Myocyte (in vitro differentiated cells): ENCODE results near the gene APOL2. TPM values are rescaled to one million over a fixed set of nuclear protein-coding genes. Genes with fewer than 3 reads are reported as not detected.
A peak's percentile ranks its signal among the peaks of the same experiment; 100 is the strongest.
"Not testable (repeated sequence)": the region's sequence is repeated elsewhere in the genome, so short reads cannot be mapped to it uniquely, and the experiment has no call there.

Experiments used
- DNase-seq: peaks from one replicate; pipeline ENCODE4 v3.0.0-alpha.2; 2012; ENCODE audit warnings: low read depth
- total RNA-seq: library from RNA; depleted of rRNA; stranded (reverse); fragments of >200 nt; gene quantifications from 2 replicates; pipeline ENCODE4 v1.2.3, GENCODE V29; 2014

Gene APOL2
- total RNA-seq, 1 donor from 2014 or later = 33.2 TPM

DNA sequence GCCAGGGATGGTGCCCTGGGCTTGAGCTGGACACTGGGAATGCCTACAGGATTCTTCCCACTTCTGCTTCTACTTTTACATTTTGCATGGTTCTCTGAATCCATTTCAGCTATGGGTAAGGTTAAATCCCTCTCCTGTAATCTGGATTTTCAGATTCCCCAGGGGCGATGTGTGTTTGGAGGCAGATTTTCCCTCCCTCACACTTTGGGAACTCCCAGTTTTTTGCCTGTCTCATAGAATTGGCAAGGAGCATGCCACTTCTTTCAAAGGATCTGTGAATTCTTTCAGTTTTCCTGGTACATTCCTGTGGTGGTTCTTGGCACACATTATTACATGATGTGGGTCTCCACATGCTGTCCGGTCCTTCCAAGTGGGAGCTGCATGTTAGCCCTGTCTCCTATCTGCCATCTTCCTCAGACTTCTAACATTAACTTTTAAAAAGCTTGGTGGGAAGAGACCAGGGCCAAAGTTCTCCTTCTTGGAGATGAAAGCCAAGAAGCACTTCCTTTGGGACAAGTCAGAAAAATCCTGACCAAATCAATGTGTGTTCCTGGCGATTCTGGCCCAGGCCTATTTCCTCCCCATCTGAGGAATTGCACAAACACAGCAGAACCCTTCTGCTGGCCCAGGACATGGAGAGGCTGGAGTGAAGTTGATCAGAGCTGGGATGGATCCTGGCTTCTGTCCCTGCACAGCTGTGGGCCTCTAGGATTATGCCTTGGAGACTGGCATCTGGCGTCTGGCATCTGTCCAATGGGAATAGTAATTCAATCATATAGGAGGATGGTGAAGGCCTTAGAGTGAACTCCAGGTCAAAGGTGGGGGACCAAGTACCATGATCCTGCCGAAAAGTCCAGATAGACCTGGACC is 5.4 kb upstream of the APOL2 start:
- DNase-seq = peak; percentile 59

DNA sequence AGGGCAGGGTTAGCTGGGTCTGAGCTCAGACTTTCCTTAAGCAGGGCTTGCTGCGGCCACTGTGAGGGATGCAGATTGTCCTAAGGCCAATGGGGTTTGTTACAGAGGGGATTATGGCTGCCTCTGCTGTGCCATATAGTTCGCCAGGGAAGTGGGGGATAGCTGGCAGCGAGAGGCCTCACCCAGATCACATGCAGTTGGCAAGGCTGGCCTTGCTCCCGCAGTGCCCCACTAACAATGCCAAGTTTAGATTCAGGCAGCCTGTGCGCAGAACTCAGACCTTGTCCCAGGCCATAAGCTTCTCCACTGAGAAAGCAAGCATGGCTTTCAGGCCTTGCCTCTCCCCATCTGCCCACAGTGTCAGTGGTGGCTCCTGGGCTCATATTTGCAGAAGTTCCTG is 4.7 kb upstream of the APOL2 start:
- no peak for DNase-seq

DNA sequence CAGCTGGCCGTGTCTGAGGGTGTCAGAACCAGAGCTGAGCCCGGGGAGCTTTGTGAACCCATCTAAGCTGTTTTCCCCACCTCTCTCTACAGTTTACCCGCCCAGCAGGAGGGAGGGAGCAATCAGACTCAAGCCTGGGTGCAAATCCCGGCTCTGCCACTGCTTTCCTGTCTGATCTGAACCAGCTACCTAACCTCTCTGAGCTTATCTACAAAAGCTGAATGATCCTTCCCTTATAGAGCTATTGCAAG is 252 bp downstream of the APOL2 start:
- no peak for DNase-seq

DNA sequence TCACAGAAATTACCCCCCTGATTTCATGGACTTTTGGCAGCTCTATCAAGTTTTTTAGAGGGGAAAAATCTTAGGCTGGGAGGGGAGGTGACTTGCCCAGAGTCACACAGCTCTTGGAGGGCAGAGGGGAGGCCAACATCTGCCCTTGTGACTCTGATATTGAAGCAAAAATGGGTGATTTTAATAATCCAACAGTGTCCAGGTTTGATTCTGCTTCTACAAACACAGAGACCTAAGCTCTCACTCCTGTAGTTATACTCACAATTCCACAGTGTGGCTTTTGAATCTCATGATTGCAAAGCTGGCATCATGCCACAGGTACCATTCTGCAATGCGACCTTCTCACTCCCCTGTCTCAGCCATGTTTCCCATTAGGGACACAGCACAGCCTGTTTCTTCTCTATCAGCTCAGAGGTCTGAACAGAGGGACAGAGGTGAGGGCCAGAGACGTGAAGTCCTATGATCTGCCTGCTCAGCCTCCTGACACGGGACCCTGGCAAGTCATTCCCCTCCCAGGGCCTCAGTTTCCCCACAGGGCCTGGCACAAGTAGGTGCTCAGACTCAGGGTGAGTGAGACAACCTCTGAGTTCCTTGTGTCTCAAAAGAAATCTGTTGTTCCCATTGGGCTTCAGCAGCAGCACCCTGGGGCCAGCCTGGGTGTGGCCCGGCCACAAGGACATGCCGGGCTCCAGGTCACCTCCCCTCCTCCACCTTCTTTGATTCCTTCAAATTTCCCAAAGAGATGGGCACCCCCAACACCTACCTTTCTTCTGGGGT is 766 bp downstream of the APOL2 start:
- peak; percentile 45 for DNase-seq

DNA sequence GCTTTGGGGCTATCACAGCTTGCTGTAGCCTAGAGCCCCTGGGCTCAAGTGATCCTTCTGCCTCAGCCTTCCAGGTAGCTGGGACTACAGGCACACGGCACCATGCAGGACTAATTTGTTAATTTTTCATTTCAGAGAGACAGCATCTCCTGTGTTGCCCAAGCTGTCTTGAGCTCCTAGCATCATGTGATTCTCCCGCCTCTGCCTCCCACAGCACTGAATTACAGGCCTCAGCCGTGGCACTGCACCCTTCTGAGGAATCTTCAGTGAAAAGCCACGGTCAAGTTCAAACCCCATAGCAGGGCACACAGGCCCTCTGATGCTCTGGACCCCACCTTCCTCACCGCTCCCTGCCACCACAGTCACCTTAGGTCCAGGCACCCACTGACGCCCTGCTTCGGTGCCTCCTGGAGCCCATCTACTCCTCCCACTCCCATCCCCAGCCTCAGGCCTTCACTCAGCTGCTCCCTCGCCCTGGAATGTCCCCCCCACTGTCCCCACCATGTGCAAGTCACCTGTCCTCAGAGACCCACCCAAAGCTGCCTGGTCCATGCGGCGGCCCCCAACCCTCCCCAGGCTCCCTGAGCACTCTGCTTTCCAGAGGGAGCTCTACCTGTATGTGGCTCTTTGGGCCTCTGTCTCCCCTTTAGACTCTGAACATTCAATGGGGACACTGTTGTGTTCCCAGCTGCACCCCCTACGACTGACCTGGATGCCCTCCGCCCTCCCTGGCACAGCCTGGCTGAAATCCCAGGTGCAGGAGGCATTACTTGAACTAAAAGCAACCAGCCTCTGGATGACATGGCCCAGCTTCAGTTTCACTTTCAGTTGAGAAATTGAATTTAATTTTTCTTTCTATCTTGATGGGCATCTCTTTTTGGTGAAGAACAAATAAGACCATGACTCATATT is 1.6 kb downstream of the APOL2 start:
- DNase-seq = peak; percentile 25

DNA sequence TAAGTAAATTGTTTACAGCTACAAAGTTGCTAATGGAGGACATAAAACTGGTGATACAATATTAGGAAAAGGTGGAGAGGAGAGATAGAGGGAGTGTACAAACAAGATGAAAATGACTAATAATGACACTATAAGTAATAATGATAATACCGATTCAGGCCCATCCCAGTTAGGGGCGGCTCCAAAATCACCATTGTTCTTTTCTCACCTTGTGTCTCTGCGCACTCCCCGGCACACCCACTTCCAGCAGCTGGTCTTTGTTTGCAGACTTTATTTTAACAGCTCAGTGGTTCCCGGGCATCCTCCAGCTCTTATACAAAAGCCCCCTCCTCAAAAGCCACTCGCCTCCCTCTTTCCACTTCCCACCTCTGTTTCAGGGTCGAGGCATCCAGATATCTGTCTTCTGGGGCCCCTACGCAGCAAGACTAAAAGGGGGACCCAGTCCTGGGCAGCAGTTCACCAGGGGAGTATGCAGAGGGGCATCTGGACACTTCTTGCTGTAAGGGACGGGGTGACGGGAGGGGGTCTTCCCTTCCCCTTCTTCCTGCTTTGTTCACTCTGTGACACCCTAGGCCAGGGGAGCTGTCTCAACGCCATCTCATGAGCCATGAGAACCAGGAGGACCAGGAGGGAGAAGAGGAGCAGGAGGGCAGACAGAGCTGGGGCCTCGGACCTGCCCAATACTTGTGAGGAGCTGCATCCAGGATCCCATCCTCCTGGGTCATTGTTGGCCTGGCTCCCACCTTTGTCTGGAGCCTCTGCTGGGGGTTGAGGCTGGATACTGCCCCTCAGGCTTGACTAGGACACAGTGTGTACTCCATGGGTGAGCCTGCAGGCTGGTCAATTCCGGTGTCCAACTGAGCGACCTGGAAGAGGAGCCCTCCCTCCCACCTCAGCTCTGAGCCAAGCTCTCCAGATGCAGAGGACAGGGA is 2.7 kb downstream of the APOL2 start:
- no peak for DNase-seq

DNA sequence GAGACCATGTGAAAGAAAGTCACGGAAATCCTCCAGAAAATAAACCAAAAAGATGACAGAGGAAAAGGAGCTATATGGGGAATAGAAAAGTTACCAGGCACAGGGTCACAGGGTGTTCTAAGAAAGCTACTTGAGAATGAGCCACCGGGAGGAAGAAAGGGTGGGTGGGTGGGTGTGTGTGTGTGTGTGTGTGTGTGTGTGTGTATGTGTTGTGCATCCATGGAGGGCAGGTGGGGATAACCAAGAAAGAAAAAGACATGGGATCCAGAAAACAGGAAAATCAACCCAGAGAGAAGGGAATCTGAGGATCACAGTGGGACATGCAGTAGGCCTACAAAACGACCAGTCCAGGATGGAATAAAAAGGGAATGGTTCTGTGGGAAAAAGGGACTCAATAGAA is 3.7 kb downstream of the APOL2 start:
- DNase-seq = no peak

DNA sequence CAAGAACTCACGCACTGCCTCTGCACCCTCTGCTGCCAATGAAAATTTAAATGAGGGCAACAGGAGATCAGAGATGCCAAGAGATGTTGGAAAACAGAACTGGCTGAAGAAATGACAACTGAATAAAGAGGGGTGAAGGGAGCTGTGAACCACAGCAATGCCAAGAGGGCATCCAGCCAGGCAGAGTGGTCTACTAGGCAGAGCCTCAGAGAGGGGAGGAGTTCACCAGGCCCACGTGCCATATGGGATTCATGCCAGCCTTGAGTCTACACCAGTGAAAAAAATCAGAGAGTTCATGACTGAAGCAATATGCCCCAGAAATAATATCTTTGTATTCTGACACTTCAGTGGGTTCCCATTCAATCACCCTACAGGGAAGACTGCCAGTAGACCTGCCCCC is 4.4 kb downstream of the APOL2 start:
- DNase-seq = peak; percentile 59

DNA sequence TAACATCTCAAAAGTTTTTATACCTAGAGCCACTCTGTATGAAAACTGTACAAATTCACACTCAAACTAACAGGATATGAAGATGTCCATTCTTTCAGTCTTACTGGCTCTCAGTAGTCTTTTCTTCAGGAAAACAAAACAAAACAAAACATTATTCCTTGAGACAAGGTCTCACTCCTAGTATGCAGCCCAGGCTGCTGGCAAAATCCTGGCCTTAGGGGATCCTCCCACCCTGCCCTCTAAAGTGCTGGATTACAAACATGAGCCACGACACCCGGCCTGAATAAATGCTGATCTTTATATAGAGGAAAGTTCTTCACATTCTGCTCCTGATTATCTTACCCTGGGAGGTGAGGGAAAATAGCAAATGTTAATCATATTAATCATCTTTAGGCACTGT is 5.1 kb downstream of the APOL2 start:
- DNase-seq = no peak

DNA sequence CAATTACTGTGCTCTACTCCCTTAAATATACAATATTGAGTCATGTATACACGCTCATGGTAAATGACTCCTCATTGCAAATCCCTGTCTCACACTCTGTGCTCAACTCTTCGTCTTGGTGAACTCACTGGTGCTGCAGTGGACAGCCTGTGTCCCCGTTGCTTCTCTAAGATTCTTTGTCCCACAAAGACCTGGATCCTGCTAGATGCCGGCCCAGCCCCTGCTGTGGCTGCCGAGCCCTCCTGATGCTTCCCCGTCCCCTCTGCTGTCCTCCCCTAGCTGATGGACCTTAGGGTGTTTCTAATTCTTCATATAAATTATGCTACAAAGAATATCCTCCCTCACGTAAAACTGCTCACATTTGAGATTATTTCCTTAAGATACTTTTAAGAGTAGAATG is 5.5 kb downstream of the APOL2 start:
- no peak for DNase-seq

DNA sequence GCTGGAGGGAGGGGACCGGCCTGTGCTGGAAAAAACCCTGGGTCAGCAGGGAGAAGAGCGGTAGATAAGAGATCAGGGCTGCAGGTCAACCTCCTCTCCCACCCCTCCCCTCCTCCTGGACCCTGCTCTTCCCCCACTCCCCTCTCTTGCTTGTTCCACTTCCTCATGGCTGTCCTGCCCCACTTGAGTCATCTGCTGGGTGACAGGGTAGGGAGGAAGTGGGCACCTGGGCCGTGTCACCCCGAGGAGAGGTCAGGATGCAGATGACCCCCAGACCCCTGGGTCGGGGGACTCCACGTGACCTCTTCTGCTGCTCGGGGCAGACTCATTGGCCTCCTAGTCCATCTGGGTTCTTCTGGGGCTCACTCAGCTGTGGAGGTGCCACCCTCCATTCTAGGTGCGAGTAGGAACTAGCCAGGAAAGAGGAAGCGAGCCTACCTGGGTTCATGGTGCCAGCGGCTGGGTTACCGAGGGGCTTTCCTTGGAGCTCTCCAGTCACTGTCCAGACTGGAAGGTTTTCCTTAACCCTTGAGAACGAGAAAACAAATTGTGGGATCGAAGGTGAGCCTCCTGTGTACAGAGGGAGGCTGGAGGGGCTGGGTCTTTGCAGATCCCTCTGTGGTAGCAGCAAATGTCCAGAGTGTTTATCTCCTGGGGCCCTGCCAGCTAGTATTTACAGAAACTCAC is 6.5 kb downstream of the APOL2 start:
- no peak for DNase-seq

DNA sequence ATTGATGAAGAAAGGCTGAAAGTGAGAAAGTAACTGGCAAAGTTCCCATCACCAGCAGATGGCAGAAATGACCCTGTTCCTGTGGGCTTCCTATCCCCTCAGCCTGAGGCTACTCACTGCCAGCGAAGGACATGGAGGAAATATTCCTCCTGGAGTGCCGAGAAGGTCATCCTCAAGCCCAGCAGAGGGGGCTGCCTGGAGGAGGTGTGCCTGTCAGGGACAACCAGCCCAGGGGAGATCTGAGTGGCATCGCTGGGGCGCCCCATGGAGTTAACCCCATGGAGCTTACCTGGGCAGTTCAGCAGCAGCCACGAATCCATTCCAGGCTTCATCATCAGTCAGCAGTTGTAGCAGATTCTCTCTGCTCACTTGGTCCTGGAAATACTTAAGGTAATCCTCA is 8.3 kb downstream of the APOL2 start:
- DNase-seq = not testable (repeated sequence)

DNA sequence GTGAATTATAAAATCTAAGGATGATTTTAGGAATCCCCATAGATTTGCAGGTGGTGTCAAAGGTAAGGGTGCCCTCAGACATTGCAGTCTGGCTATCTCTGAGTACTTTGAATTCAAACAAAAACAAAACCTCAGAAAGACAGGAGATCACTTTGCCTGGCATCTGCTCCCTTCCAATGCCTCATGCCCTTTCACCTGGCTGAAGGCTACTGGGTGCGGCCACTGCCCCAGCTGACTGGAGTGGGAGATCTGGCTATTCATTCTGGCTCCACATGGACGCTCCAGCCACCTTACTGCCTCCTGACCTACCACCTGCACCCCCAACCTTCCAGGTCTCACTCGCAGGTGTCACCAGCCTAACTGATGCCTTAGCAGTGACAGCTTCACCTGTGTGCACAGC is 9.7 kb downstream of the APOL2 start:
- DNase-seq = not testable (repeated sequence)

DNA sequence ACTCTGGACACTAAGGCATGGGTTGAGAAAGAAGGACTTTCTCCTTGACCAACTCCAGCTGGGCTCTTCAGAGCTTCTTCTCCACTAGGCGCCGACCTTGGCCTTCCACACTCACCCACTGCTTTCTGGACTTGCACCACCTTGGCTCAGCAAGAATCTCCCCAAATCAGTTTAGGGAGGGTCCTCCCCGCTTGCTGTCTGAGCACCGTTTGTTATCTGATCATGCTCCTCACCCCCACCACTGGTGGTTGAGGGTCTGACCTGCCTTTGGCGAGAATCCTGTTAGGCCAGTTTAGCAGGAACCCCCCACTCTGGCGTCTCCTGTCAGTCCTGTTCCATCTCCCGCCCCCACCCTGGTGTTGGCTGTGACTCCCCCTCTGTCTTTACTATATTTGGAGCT is 10.4 kb downstream of the APOL2 start:
- no peak for DNase-seq

DNA sequence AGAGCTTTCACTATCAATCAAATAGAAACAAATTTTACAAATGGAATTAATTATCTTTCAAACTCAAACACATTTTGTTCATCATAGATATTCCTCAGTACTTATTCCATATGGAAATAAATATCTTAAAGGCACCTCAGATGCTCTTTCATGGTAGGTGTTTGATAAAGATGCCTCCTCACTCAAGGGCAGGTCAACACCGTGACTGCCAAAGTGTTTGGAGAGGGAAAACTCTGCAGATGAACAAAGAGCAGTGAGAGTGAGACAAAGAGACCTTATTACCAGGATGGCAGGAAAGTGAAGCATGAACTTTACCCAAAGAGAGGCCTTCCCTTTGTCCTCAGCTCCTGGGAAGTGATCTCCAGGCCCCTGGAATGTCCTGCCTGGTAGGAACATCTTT is 11.0 kb downstream of the APOL2 start:
- not testable (repeated sequence) for DNase-seq

DNA sequence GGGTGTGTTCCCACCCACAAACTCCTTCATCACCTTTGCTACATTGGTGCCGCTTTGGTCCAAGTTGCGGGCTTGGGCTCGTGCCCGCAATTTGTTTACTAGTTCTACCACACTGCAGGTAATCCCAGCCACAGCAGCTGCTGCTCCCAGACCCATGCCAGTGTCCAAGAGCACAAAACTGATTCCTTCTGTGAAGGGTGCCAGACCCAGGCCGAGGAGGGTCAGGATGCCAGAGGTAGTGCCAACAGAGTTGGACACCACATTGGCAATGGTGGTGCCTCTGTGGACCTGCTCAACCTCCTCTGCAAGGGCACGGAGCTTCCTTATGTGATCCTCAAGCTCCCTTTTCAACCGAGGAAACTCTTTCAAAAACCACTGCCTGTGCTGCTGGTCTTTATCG is 11.5 kb downstream of the APOL2 start:
- DNase-seq = no peak

DNA sequence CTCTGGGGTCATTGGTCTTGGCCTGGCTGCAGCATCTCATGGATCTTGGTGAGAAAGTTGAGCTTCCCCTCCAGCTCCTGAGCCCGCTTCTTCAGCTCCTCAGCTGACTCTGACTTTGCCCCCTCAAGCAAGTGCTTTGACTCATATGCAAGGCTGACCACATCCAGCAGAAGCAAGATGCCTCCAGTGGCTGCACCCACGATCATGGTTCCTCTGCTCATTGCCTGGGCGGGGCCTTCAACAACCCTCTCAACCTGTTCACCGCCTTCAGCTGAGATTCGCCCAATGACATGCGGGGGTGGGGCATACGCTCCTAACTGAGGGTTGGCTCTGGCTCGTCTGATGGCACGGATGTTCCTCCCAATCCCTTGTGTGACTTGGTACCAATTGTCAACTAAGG is 11.9 kb downstream of the APOL2 start:
- peak; percentile 51 for DNase-seq

DNA sequence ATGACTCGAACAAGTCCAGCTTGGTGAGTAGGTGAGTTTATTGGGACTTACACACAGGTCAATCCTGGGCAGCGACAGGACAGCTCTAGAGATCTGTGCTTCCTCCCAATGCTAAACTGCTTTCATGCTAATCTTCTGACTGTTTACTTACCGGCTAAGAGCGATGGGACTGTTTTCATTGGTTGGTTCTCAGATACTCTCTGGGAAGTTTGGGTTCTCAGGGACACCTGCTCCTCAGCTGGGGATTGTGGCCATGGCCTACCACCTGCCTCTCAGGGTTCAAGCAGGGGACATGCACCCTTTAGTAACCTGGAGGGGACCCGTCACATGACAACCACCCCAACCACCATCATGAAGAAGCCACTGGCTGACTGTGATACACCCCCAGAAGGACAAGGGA is 13.1 kb downstream of the APOL2 start:
- peak; percentile 65 for DNase-seq

DNA sequence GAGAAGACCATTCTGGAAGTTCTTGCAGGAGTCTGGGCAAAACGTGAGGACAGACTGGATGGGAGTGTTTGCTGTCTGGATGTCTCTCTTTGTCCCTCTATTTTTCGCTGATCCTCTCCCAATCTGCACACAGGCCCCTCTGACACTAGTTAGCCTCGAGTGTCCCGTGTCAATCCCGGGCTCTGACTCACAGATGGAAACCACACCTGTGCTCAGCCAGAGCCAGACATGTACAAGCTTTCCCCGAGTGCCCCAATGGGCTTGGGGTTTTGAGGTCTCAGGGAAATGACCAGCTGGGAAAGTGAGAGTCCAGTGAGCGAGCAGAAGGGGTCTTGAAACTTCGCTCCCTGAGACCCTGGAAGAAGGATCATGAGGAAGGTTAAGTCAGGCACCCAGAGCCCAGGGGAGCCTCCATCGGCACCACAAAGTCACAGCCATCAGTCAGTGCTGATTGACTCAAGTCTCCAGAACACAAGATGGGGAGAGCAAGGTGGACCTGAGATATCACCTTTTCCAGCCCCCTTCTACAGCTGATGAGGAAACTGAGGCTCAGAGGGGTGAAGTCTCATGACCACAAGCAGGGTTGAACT is 13.9 kb downstream of the APOL2 start:
- peak; percentile 78 for DNase-seq

DNA sequence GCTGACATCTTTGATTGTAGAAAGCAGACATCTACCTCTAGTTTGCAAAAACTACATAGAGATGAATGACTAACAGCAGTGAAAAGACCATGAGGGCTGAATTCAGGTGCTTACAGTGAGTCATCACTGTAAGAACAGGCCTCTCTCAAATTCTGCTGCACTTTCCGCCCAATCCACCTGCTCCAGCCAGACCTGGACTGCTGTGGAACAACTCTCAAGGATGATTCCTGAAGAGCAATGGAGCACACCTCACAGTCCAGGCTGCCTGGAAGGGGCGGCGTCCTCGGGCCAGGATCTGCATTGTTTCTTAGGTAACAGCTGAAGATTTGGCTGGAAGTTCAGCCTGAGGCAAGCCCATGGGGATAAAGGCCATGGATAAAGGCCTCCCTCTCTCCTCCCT is 15.1 kb downstream of the APOL2 start:
- no peak for DNase-seq
